GM12892 (cell line): ENCODE data around the gene SNAPIN.

ENCODE experiments used
- POLR2A ChIP-seq: IDR thresholded peaks from 2 replicates; pipeline ENCODE4 v1.6.1; 2011; ENCODE audit warnings: low read depth, low read length, control low read depth
- POLR2AphosphoS5 ChIP-seq: IDR thresholded peaks from 2 replicates; pipeline ENCODE4 v1.6.1; 2011; ENCODE audit warnings: low read depth, low read length, control low read depth
- TAF1 ChIP-seq: IDR thresholded peaks from 2 replicates; pipeline ENCODE4 v1.6.1; 2011; ENCODE audit warnings: low read depth, mild to moderate bottlenecking, control low read depth, low read length, borderline replicate concordance

DNA sequence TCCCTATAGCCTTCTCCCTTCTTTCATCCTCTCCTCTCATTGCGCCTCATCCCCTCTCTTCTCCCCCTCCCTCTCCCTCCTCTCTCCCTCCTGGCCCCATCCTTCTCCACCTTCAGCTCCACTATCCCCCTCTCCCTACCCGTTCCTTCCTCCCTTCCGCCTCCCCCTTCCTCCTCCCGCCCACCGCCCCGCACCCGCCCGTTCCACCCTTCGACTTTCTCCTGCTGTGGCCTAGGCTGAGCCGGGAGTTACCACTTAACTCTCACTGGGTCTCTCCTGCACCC, 21.6 kb downstream of the SNAPIN start:
- TF ChIP-seq POLR2A (no peak), TAF1 (no peak), POLR2AphosphoS5 (no peak)
